HG02678 (cell line): ENCODE measurements around the gene RBKS.

Experiments used
- ATAC-seq: cut with Tn5 transposase; IDR thresholded peaks from one replicate; pipeline ENCODE4 v1.9.1; 2021; ENCODE audit warnings: mild to moderate bottlenecking, moderate library complexity; ENCODE audit not compliant: unreplicated experiment

Gene RBKS

DNA sequence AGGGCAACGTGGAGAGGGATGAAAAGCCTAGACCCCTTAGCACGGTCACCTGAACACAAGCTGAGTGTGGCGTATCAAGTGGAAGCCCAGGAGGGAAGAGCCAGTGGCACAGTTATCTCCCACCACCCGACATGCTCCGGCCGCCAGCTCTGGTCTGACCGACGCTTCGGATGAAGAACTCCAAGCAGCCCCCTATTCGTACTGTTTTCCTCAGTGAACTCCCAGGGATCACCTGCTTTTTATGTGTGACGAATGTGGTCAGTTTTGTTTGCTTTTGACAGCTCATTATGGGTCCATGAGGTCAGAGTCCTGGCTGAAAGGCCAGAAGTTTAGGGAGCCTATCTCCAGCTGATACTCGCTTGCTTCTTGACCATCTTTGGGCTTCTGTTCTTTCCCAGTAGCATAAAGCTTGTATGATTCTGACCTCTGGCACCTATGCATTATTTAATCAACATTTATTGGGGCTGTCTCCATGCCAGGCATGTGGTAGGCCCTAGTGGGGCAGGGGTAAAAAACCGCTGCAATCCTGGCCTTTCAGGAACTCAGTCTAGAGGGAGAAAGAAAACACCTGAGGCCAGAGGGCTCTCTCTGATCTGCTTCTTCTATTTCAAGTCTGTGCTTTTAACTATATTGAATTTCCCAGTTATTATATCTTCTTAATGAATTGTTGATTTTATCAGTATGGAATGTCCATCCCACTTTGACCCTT lies 151.7 kb downstream of the RBKS start:
- ATAC-seq = no peak

DNA sequence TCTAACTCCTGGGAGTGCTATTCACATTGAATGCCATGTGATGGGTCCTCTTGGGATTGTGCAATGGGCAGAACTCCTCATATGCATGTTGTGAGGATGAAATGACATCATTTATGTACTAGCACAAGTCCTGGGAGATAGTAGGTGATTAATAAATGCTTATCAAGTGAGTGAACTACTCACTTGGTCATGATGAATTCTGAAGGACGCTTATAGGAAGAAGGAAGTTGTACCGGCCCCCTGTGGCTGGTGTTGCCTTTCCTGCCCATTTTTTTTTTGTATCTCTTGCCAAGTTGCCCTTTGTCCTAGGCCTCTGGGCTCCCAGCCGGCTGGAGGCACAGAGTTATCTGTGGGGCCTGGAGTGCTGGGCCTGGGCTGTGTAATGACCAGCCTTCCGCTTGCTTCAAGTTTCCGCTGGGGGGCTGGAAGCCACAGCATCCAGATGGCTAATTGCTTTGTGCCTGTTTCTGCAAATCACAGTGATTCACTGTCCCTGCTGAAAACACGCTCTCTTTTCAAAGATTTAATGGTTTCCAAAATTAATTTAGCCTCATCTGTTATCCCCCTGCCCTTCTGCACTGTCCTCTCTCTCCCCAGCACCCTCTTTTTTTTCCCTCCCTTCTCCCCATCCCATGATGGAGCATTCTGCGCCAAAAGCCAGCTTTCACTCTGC lies 152.4 kb downstream of the RBKS start:
- no peak for ATAC-seq

DNA sequence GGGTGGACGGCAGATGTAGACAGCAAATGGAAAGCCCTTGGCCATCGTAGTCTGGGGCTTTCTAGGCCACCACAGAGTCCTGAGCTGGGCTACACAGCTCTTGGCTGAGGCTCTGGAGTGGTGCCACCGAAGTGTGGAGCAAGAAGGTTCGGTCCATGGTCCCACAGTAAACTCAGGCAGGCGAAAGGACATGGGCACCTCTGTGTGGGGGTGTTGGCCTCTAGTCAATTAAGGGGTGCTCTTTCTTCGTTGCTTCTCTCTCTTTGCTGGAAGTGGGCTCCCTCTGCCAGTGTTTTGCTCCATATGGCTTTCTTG lies 153.3 kb downstream of the RBKS start:
- ATAC-seq = no peak

DNA sequence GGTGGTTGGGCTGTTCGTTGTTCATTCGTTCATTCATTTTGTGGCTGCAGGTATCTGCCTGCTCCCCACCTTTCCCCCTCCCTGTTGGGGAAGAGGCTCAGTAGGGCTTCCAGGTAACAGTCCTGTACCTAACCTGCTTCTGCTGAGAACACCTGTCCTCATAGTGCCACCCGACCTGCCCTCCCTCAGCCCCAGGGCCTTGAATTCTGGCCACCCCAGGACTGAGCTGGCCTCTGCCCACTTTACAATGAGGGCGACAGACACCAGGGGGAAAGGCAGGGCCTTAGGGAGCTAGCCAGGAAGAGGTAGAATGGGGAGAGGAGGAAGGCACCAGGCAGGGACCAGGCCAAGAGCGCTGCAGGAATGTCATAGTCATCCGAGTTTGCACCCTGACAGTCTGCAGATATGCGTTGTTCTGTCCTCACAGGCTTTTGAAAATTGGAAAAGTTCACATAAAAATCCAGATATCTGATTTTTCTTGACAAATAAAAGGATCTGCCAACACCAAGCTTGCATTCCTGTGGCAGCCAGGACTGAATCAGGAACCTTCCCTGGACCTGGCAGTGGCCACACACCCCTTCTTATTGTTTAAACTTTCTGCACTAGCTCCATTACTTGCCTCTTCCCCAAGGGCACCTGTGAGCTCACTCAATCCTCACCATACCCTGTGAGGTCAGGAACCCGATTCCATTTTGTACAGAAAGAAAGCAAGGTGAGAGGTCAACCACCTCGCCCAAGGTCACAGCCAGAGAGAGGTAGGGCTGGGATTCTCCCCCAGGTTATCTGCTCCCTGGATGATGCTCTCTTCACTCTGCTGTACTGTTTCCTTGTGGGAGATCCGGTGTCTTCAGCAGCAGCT lies 153.9 kb downstream of the RBKS start:
- no peak for ATAC-seq

DNA sequence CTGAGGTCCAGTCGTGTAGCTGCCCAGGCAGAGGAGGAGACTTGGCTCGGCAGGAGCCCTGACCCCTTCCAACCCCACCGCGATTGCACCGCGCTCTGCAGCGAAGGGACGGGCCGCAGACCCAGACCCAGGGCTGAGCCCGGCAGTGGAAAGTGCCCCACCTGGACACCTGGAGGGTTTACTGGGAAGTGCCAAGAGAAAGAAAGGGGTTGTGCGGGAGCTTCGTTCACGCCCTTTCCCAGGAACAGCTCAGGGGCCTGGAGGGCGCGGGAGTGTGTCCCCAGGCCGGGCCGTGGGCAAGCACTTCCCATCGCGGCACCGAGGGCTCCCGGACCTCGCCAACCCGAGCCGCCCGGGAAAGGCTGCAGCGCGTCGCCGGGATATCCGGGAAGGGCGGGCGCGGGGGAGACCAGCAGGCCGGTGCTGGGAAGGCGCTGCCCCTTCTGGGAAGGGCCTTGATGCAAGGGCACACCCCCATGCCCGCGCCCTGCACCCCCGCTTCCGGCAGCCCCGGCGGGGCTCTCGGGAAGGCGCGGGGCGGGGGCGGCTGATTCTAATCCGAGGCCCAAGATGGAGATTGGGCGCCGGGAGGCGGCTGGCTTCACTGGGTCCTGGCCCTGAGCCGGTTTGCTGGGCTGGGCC lies 154.8 kb downstream of the RBKS start:
- no peak for ATAC-seq

DNA sequence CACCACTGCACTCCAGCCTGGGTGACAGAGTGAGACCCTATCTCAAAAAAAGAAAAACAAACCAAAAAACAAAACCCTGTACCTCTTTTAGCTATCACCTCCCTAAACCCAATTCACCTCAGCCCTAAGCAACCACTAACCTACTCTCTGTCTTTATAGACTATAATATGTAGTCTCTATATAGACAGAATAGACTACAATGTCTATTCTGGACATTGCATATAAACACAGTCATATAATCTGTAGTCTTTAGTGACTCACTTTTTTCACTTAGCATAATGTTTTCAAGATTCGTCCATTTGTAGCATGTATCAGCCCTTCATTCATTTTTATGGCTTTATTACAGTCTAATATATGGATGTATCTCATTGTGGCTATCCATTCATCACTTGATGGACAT lies 155.9 kb downstream of the RBKS start:
- ATAC-seq = no peak
